Upper lobe of left lung (tissue), 4 donors: ENCODE measurements around the gene MAMLD1.

ENCODE experiments used
- EP300 ChIP-seq, 4 donors: sonication (generic); formaldehyde crosslinking; IDR thresholded peaks; one replicate each; pipeline ENCODE4 v1.5.1; 2017; ENCODE audit warnings: antibody characterized with exemption in 4 of 4, control low read depth in 2 of 4
- TF ChIP-seq, protein P1 (sequence below), 6 experiments: fragments of 450-650 bp in 4 of 6; fragments of 200-600 bp in 2 of 6; sonication (generic) in 2 of 6; IDR thresholded peaks; one replicate each; pipeline ENCODE4 v1.5.1; 2016 to 2019; ENCODE audit warnings: antibody characterized with exemption in 6 of 6

DNA sequence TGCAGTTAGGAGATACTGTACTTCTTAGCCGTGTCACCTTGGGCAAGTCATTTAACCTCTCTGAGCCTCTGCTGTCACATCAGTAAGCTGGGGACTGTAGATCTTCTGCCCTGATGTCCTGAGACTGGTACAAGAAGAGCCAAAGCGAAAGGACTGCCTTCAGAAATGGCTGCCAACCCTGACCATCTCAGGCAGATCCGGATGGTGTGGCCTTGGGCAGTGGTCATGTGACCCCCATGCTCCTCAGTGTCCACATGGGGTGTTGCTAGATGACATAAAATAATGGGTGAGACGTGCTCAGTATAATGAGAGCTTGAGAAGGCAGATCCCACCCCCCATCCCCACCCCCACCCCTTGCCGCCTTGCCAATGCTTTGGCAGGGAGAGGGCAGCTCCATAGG is 144.9 kb downstream of the MAMLD1 start:
- TF ChIP-seq, protein P1, sequence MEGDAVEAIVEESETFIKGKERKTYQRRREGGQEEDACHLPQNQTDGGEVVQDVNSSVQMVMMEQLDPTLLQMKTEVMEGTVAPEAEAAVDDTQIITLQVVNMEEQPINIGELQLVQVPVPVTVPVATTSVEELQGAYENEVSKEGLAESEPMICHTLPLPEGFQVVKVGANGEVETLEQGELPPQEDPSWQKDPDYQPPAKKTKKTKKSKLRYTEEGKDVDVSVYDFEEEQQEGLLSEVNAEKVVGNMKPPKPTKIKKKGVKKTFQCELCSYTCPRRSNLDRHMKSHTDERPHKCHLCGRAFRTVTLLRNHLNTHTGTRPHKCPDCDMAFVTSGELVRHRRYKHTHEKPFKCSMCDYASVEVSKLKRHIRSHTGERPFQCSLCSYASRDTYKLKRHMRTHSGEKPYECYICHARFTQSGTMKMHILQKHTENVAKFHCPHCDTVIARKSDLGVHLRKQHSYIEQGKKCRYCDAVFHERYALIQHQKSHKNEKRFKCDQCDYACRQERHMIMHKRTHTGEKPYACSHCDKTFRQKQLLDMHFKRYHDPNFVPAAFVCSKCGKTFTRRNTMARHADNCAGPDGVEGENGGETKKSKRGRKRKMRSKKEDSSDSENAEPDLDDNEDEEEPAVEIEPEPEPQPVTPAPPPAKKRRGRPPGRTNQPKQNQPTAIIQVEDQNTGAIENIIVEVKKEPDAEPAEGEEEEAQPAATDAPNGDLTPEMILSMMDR (IDR thresholded peaks at IDR 0.05): no peak
- no peak for TF ChIP-seq EP300 (IDR thresholded peaks at IDR 0.05)
